ENCODE data around the gene NEURL1B. TPM values are rescaled to one million over a fixed set of nuclear protein-coding genes. Genes with fewer than 3 reads are reported as not detected.

Gene NEURL1B
- total RNA-seq, 6 experiments from 2014 or later = 2.0 to 8.6 (median 7.1) TPM

DNA sequence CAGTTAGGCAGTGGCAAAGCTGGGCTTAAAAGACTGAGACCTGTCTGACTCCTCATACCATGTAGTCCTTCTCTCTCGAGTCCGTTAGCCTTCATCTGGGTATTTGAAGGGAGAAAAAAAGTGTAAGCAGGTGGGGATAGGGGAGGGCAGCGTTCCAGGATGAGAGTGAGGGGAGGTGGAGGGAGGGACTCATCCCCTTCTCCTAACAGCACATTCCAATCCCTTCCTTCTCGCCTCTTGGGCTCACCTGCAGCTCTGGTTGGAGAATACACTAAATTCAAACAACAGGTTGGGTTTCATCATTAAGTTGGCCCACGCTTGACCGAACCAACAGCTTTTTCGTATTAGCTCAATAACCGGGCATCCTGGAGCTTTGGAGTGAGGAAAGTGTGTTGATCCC is 3.6 kb downstream of the NEURL1B start:
- TF ChIP-seq, protein P1, sequence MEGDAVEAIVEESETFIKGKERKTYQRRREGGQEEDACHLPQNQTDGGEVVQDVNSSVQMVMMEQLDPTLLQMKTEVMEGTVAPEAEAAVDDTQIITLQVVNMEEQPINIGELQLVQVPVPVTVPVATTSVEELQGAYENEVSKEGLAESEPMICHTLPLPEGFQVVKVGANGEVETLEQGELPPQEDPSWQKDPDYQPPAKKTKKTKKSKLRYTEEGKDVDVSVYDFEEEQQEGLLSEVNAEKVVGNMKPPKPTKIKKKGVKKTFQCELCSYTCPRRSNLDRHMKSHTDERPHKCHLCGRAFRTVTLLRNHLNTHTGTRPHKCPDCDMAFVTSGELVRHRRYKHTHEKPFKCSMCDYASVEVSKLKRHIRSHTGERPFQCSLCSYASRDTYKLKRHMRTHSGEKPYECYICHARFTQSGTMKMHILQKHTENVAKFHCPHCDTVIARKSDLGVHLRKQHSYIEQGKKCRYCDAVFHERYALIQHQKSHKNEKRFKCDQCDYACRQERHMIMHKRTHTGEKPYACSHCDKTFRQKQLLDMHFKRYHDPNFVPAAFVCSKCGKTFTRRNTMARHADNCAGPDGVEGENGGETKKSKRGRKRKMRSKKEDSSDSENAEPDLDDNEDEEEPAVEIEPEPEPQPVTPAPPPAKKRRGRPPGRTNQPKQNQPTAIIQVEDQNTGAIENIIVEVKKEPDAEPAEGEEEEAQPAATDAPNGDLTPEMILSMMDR (IDR thresholded peaks at IDR 0.05) = no peak
- no peak overlapping the region for H3K27ac Mint-ChIP-seq
- peaks cover 26% of the 10 kb centered on the region for H3K4me1 Mint-ChIP-seq (ENCODE audit: low read depth)
- no peak overlapping the region for H3K4me3 Mint-ChIP-seq
- H3K9me3 Mint-ChIP-seq = no peaks in the 10 kb centered on the region
- no peak for DNase-seq
- H3K36me3 Mint-ChIP-seq (ENCODE audit: low read depth) = no peaks in the 10 kb centered on the region; the same call in none of the 2 replicates
- H3K27me3 Mint-ChIP-seq (ENCODE audit: insufficient read depth) = peaks cover 4% of the 10 kb centered on the region

DNA sequence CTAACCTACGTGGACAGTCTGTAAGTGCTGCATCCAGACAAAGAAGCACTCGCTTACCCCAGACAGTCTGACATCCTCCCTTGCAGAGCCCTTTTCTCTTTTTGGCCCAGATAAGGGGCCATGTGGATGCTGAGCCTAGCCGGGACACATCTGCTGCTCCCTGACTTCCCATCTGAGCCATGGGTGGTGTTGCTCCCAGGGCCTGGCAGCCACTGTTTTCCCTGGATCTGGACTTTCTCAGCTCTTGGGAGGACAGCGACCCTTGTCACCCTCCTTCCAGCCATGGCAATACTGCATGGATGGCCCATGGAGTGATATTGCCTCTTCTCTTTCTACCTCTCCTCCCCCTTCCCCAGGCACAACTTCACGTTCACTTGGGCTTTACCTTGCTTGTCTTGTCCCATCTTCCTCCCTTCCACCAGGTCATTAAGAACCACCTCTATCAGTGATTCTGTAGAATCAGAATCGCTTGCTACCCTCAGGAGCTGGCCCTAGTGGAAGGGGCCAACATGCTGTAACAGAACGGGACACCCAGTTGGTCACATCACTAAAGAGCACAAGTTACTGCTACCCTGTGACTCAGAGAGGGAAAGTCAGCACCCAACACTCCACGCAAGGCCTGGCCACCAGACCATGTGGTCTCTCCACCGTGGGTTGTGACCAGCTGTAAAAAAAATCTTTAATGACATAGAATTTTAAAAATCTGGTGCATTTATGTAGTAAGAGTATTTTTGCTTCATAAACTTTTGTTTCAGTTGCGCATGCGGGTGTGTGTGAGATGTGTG is 4.4 kb downstream of the NEURL1B start:
- TF ChIP-seq, protein P1 (IDR thresholded peaks at IDR 0.05) = no peak
- no peak overlapping the region for H3K27ac Mint-ChIP-seq
- H3K4me1 Mint-ChIP-seq (ENCODE audit: low read depth) = peaks cover 18% of the 10 kb centered on the region
- peaks cover 4% of the 10 kb centered on the region for H3K27me3 Mint-ChIP-seq (ENCODE audit: insufficient read depth)
- DNase-seq = no peak
- no peaks in the 10 kb centered on the region for H3K9me3 Mint-ChIP-seq
- H3K4me3 Mint-ChIP-seq = no peak overlapping the region
- H3K36me3 Mint-ChIP-seq (ENCODE audit: low read depth) = no peaks in the 10 kb centered on the region; the same call in none of the 2 replicates

DNA sequence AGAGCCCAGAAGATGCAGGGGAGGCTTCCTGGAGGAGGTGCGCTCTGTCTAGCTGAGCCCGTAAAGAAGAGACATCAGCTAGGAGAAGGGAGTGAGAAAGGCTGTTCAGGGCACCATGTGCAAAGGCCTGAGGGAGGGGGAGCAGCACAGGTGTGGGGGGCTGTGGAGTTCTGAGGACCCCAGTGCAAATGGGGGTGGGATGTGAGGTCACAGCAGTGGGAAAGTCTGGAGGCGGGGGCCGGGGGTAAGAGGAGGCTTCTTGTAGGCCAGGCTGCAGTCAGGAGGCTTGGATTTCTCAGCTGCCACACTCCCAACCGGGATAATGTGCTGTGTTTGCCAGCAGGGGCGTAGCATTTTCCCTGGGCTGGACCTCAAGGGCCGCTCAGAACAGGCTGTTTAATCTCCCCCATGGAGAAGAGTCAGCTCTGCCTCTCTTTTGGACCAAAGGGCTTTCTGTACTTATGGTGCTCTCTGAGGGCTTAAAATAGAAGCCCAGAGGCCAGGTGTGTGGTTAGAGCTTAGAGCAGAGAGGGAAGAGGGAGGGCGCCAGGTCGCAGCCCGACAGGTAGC is 5.7 kb downstream of the NEURL1B start:
- TF ChIP-seq, protein P1 (IDR thresholded peaks at IDR 0.05) = 0 out of 2 replicates have a peak, but pooled peaks have one; percentile 9
- Mint-ChIP-seq H3K9me3 (no peaks in the 10 kb centered on the region), H3K36me3 (ENCODE audit: low read depth) (no peaks in the 10 kb centered on the region; the same call in none of the 2 replicates), H3K4me1 (ENCODE audit: low read depth) (peaks cover 16% of the 10 kb centered on the region), H3K27ac (no peak overlapping the region), H3K27me3 (ENCODE audit: insufficient read depth) (peaks cover 4% of the 10 kb centered on the region), H3K4me3 (no peak overlapping the region)
- no peak for DNase-seq

DNA sequence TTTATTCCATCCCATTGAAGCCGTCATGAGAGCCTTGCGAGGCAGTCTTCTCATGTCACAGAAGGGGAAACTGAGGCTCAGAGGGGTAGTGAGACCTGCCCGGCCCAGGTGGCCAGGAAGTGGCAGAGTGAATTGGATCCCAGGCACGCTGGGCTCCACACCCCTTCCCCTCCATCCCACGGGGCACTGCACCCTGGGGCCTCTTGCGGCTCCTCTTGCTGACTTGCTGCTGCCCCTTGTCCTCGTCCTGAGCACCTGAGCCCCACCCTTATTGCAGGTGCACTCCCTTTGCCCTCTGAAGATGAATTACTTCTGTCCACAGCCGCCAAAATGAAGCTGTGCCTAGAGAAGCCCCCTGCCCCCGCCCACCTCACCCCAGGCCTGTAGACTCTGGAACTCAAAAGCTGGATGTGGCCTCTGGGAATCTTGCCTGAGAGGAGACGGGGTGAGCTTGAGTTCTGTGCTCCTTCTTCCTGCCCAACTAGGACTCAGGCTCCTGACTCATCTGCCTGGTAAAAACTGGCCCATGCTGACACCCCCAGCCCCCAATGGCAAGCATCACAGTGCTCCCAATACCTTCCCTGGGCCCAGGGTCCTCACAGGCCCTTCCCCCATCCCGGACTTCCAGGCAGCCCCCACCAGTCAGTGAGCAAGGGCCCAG is 6.4 kb downstream of the NEURL1B start:
- Mint-ChIP-seq H3K27ac (no peak overlapping the region), H3K27me3 (ENCODE audit: insufficient read depth) (peaks cover 4% of the 10 kb centered on the region)
- no peak for DNase-seq

DNA sequence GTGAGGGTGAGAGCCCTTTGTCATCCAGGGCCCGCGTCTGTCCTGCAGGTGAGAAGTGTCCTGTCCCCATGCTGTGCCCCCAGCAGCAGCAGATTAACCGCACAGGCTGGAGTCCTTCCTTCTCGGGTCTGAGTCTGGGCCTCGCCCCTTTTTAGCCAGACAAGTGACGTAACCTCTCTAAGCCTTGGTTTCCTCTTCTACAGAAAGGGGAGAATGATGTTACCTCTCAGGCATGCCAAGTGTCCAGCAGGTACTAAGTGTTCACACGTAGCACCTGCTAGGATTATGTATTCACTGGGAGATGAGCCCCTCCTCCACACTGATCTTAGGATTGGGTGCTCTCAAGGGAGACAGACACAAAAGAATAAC is 6.9 kb downstream of the NEURL1B start:
- TF ChIP-seq, protein P1 (IDR thresholded peaks at IDR 0.05) = no peak
- H3K36me3 Mint-ChIP-seq (ENCODE audit: low read depth) = no peaks in the 10 kb centered on the region; the same call in none of the 2 replicates
- peaks cover 4% of the 10 kb centered on the region for H3K27me3 Mint-ChIP-seq (ENCODE audit: insufficient read depth)
- H3K4me1 Mint-ChIP-seq (ENCODE audit: low read depth) = peaks cover 13% of the 10 kb centered on the region
- H3K9me3 Mint-ChIP-seq = no peaks in the 10 kb centered on the region
- DNase-seq = no peak
- no peak overlapping the region for H3K4me3 Mint-ChIP-seq
- no peak overlapping the region for H3K27ac Mint-ChIP-seq

More for the DNA sequence above, 6.4 kb downstream of the NEURL1B start:
- H3K4me1 Mint-ChIP-seq (ENCODE audit: low read depth) = peaks cover 12% of the 10 kb centered on the region
- H3K36me3 Mint-ChIP-seq (ENCODE audit: low read depth) = no peaks in the 10 kb centered on the region; the same call in none of the 2 replicates
- H3K9me3 Mint-ChIP-seq = no peaks in the 10 kb centered on the region
- H3K4me3 Mint-ChIP-seq = no peak overlapping the region
- TF ChIP-seq, protein P1 (IDR thresholded peaks at IDR 0.05) = no peak
